Trophoblast cell (in vitro differentiated cells and primary cell): ENCODE measurements around the gene BICC1.

Experiments
- DNase-seq, 2 donors: peaks; one replicate each; pipeline ENCODE4 v3.0.0-alpha.2; 2016
- H2AFZ ChIP-seq: 2 replicates; pipeline ENCODE4 v1.6.1; 2013; ENCODE audit warnings: low read length, moderate library complexity, mild to moderate bottlenecking; ENCODE audit not compliant: insufficient read depth, poor library complexity
- H2AK5ac ChIP-seq: 2 replicates; pipeline ENCODE4 v1.6.1; 2013; ENCODE audit warnings: mild to moderate bottlenecking, low read length
- H2BK120ac ChIP-seq: 2 replicates; pipeline ENCODE4 v1.6.1; 2013; ENCODE audit warnings: low read length, mild to moderate bottlenecking, moderate library complexity; ENCODE audit not compliant: insufficient read depth, poor library complexity
- H2BK12ac ChIP-seq: 2 replicates; pipeline ENCODE4 v1.6.1; 2013; ENCODE audit warnings: mild to moderate bottlenecking, low read length, moderate library complexity
- H2BK5ac ChIP-seq: 2 replicates; pipeline ENCODE4 v1.6.1; 2013; ENCODE audit warnings: low read length, low read depth, moderate library complexity, mild to moderate bottlenecking; ENCODE audit not compliant: poor library complexity
- H3K14ac ChIP-seq: 2 replicates; pipeline ENCODE4 v1.6.1; 2013; ENCODE audit warnings: mild to moderate bottlenecking, low read length
- H3K18ac ChIP-seq: 2 replicates; pipeline ENCODE4 v1.6.1; 2013; ENCODE audit warnings: mild to moderate bottlenecking, low read length
- H3K23ac ChIP-seq: 2 replicates; pipeline ENCODE4 v1.6.1; 2013; ENCODE audit warnings: low read length
- H3K27ac ChIP-seq: 2 replicates; pipeline ENCODE4 v1.5.1; 2013; ENCODE audit warnings: low read depth, mild to moderate bottlenecking, inconsistent platforms, low read length, moderate library complexity
- H3K27me3 ChIP-seq: 2 replicates; pipeline ENCODE4 v1.6.1; 2013; ENCODE audit warnings: inconsistent platforms, mild to moderate bottlenecking, low read length, moderate library complexity; ENCODE audit not compliant: insufficient read depth
- H3K36me3 ChIP-seq, 2 experiments: 1 replicate in 1 of 2; 2 replicates in 1 of 2; pipeline ENCODE4 v1.6.1; 2013; ENCODE audit warnings: low read length in 2 of 2, mild to moderate bottlenecking in 2 of 2, moderate library complexity in 1 of 2; ENCODE audit not compliant: insufficient read depth in 2 of 2, control insufficient read depth in 1 of 2
- H3K4ac ChIP-seq: 2 replicates; pipeline ENCODE4 v1.6.1; 2013; ENCODE audit warnings: low read depth, mild to moderate bottlenecking, low read length, moderate library complexity
- H3K4me1 ChIP-seq, 2 experiments: 1 replicate in 1 of 2; 2 replicates in 1 of 2; pipeline ENCODE4 v1.6.1; 2013; ENCODE audit warnings: low read length in 2 of 2, mild to moderate bottlenecking in 2 of 2, moderate library complexity in 1 of 2; ENCODE audit not compliant: insufficient read depth in 2 of 2, control insufficient read depth in 1 of 2
- H3K4me2 ChIP-seq: 2 replicates; pipeline ENCODE4 v1.6.1; 2013; ENCODE audit warnings: inconsistent platforms, mild to moderate bottlenecking, low read length, moderate library complexity
- H3K4me3 ChIP-seq: 2 replicates; pipeline ENCODE4 v1.5.1; 2013; ENCODE audit warnings: mild to moderate bottlenecking, low read depth, low read length, inconsistent platforms
- H3K79me1 ChIP-seq: one replicate; pipeline ENCODE4 v1.6.1; 2013; ENCODE audit warnings: low read length
- H3K79me2 ChIP-seq: 2 replicates; pipeline ENCODE4 v1.6.1; 2013; ENCODE audit warnings: low read length, mild to moderate bottlenecking; ENCODE audit not compliant: control insufficient read depth, insufficient read depth, poor library complexity
- H3K9ac ChIP-seq: 2 replicates; pipeline ENCODE4 v1.6.1; 2013; ENCODE audit warnings: mild to moderate bottlenecking, low read length
- H3K9me3 ChIP-seq: 2 replicates; pipeline ENCODE4 v1.6.1; 2013; ENCODE audit warnings: low read depth, mild to moderate bottlenecking, control low read depth, inconsistent platforms, low read length; ENCODE audit not compliant: insufficient read depth
- H4K12ac ChIP-seq: 2 replicates; pipeline ENCODE4 v1.6.1; 2013; ENCODE audit warnings: low read depth, mild to moderate bottlenecking, low read length, moderate library complexity
- H4K8ac ChIP-seq: 2 replicates; pipeline ENCODE4 v1.6.1; 2013; ENCODE audit warnings: low read depth, mild to moderate bottlenecking, low read length, moderate library complexity
- H4K91ac ChIP-seq: one replicate; pipeline ENCODE4 v1.6.1; 2013; ENCODE audit warnings: low read depth, mild to moderate bottlenecking, low read length, moderate library complexity
- WGBS: extraction: QIAGEN DNeasy Blood & Tissue Kit; methylation state at CpG from one replicate; pipeline ENCODE4 v1.1.7; 2013; ENCODE audit warnings: missing lambda C conversion rate; ENCODE audit not compliant: insufficient read length, insufficient coverage; ENCODE audit errors: extremely low coverage; 5-methylcytosine and 5-hydroxymethylcytosine counted together

BICC1 gene

GRCh38 chr10:58567652-58568051 is 55.0 kb downstream of the BICC1 start:
- no peak overlapping the region for H3K14ac ChIP-seq
- no peak for DNase-seq
- H3K4me2 ChIP-seq, result no peak overlapping the region
- peaks cover 2% of the 10 kb centered on the region for H3K9me3 ChIP-seq
- no peak overlapping the region for H2AK5ac ChIP-seq
- no peak overlapping the region for H4K12ac ChIP-seq
- H2BK120ac ChIP-seq, result no peak overlapping the region
- no peaks in the 10 kb centered on the region for H3K79me2 ChIP-seq
- no peak overlapping the region for H2AFZ ChIP-seq
- no peaks in the 10 kb centered on the region for H3K36me3 ChIP-seq
- no peak overlapping the region for H3K4me3 ChIP-seq
- no peak overlapping the region for H2BK12ac ChIP-seq
- H3K18ac ChIP-seq, result no peak overlapping the region
- H3K79me1 ChIP-seq, result no peaks in the 10 kb centered on the region
- no peak overlapping the region for H3K9ac ChIP-seq
- no peak overlapping the region for H4K8ac ChIP-seq
- H3K27ac ChIP-seq, result no peak overlapping the region
- H4K91ac ChIP-seq, result no peak overlapping the region
- H3K4me1 ChIP-seq, result no peaks in the 10 kb centered on the region
- H3K23ac ChIP-seq, result no peak overlapping the region
- no peak overlapping the region for H2BK5ac ChIP-seq
- no CpG with 5 or more reads among the region's 1 CpG for WGBS
- no peaks in the 10 kb centered on the region for H3K27me3 ChIP-seq
- H3K4ac ChIP-seq, result no peak overlapping the region

- no peaks in the 10 kb centered on the region for H3K4me1 ChIP-seq
- no peak overlapping the region for H4K12ac ChIP-seq
- no peak overlapping the region for H2AK5ac ChIP-seq
- no peak overlapping the region for H4K91ac ChIP-seq
- no peak overlapping the region for H2BK120ac ChIP-seq
- no peak overlapping the region for H2AFZ ChIP-seq
- H3K9me3 ChIP-seq, result no peaks in the 10 kb centered on the region
- H3K18ac ChIP-seq, result no peak overlapping the region
- no peaks in the 10 kb centered on the region for H3K36me3 ChIP-seq
- DNase-seq, result no peak
- no peak overlapping the region for H3K23ac ChIP-seq
- no peaks in the 10 kb centered on the region for H3K27me3 ChIP-seq
- H3K9ac ChIP-seq, result no peak overlapping the region
- H3K79me2 ChIP-seq, result no peaks in the 10 kb centered on the region
- H3K4me3 ChIP-seq, result no peak overlapping the region
- no peak overlapping the region for H3K14ac ChIP-seq
- no peak overlapping the region for H2BK12ac ChIP-seq
- WGBS, result no CpG with 5 or more reads among the region's 2 CpGs
- no peak overlapping the region for H3K27ac ChIP-seq
- H2BK5ac ChIP-seq, result no peak overlapping the region
- H3K79me1 ChIP-seq, result no peaks in the 10 kb centered on the region
- H3K4me2 ChIP-seq, result no peak overlapping the region
- H4K8ac ChIP-seq, result no peak overlapping the region
- H3K4ac ChIP-seq, result no peak overlapping the region
These were observed 55.8 kb downstream of the BICC1 start for GRCh38 chr10:58568428-58568935.

GRCh38 chr10:58570307-58570723 is 57.6 kb downstream of the BICC1 start:
- no peaks in the 10 kb centered on the region for H3K4me1 ChIP-seq
- no peaks in the 10 kb centered on the region for H3K36me3 ChIP-seq
- no peaks in the 10 kb centered on the region for H3K79me1 ChIP-seq
- no peak for DNase-seq
- no peaks in the 10 kb centered on the region for H3K79me2 ChIP-seq
- H3K9me3 ChIP-seq, result no peaks in the 10 kb centered on the region
- no peak overlapping the region for H3K18ac ChIP-seq
- no peak overlapping the region for H2BK5ac ChIP-seq
- H2BK120ac ChIP-seq, result no peak overlapping the region
- no peak overlapping the region for H4K12ac ChIP-seq
- H3K4me2 ChIP-seq, result no peak overlapping the region
- H2BK12ac ChIP-seq, result no peak overlapping the region
- H3K27me3 ChIP-seq, result no peaks in the 10 kb centered on the region
- no peak overlapping the region for H3K14ac ChIP-seq
- no peak overlapping the region for H4K91ac ChIP-seq
- H3K27ac ChIP-seq, result no peak overlapping the region
- H3K4ac ChIP-seq, result no peak overlapping the region
- no peak overlapping the region for H3K23ac ChIP-seq
- H3K9ac ChIP-seq, result no peak overlapping the region
- no peak overlapping the region for H3K4me3 ChIP-seq
- no peak overlapping the region for H2AFZ ChIP-seq
- WGBS, result no CpG with 5 or more reads among the region's 1 CpG
- no peak overlapping the region for H4K8ac ChIP-seq
- H2AK5ac ChIP-seq, result no peak overlapping the region

DNA sequence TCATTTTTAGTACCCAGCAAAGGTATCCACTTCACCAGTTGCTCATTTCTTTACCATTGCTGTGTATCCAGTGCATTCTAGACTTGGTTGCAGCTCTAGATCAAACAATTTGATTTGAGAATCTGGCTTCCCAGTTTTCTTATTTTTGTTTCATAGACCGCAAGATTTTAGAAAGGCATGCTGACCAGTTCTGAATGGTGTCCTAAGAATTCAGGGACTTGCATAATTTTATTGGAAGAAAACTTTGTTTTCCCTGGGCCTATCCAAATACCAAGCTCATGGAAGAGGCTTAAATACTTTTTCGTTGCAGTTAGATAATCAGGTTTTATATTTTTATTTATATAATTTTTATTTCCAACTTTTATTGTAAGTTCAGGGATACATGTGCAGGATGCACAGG is 58.3 kb downstream of the BICC1 start:
- no peak overlapping the region for H3K18ac ChIP-seq
- H3K4me1 ChIP-seq, result no peaks in the 10 kb centered on the region
- no peak overlapping the region for H2BK5ac ChIP-seq
- H2BK12ac ChIP-seq, result no peak overlapping the region
- DNase-seq, result no peak
- no peaks in the 10 kb centered on the region for H3K27me3 ChIP-seq
- no peak overlapping the region for H2AK5ac ChIP-seq
- H2AFZ ChIP-seq, result no peak overlapping the region
- H3K23ac ChIP-seq, result no peak overlapping the region
- H4K12ac ChIP-seq, result no peak overlapping the region
- no peak overlapping the region for H4K8ac ChIP-seq
- H3K14ac ChIP-seq, result no peak overlapping the region
- no peak overlapping the region for H4K91ac ChIP-seq
- H3K4me3 ChIP-seq, result no peak overlapping the region
- H3K79me2 ChIP-seq, result no peaks in the 10 kb centered on the region
- no peak overlapping the region for H3K9ac ChIP-seq
- no peak overlapping the region for H3K4me2 ChIP-seq
- no peaks in the 10 kb centered on the region for H3K9me3 ChIP-seq
- H3K79me1 ChIP-seq, result no peaks in the 10 kb centered on the region
- no CpG with 5 or more reads among the region's 2 CpGs for WGBS
- H3K4ac ChIP-seq, result no peak overlapping the region
- H2BK120ac ChIP-seq, result no peak overlapping the region
- no peak overlapping the region for H3K27ac ChIP-seq
- H3K36me3 ChIP-seq, result no peaks in the 10 kb centered on the region
